A549 (cell line): ENCODE measurements around the gene TTC19. TPM values are rescaled to one million over a fixed set of nuclear protein-coding genes. Genes with fewer than 3 reads are reported as not detected.
A peak's percentile ranks its signal among the peaks of the same experiment; 100 is the strongest.

Source experiments
- ATAC-seq, 2 experiments: fragments of 200-7000 bp in 1 of 2; fragments of >200 bp in 1 of 2; cut with Nextera tagmentation in 1 of 2; cut with Tn5 transposase in 1 of 2; 3 replicates each; pipeline versions ENCODE4 v1.8.0 to v1.9.1; 2018 to 2020; ENCODE audit warnings: mild to moderate bottlenecking in 1 of 2, moderate library complexity in 1 of 2
- CTCF ChIA-PET: fragments of 300-600 bp; sonication (Branson Sonifier 250); formaldehyde crosslinking; extraction: SDS; loops from one replicate; lab custom pipeline; 2021; ENCODE audit warnings: antibody characterized with exemption, inconsistent platforms; lab: Yijun Ruan, JAX
- POLR2A ChIA-PET: fragments of 350-600 bp; formaldehyde crosslinking; extraction: SDS; loops from one replicate; lab custom pipeline; 2021; ENCODE audit warnings: antibody characterized with exemption, inconsistent platforms; lab: Yijun Ruan, JAX
- DNase-seq, 2 experiments: peaks; one replicate each; pipeline versions ENCODE4 v3.0.0 to v3.0.0-alpha.2; 2011 to 2016; ENCODE audit warnings: low read depth in 1 of 2, low spot score in 1 of 2
- FAIRE-seq: peaks from 2 replicates; lab custom pipeline; 2011; peaks lifted over from hg19 to GRCh38; lab: Jason Lieb, UNC
- H3K27ac ChIP-seq, 2 experiments: fragments of >200 bp; sonication (Bioruptor Twin); formaldehyde crosslinking; 3 replicates each; pipeline ENCODE4 v1.5.1; 2016 to 2017
- H3K4me1 ChIP-seq: fragments of >200 bp; sonication (Bioruptor Twin); formaldehyde crosslinking; 3 replicates; pipeline ENCODE4 v1.6.1; 2016
- H3K4me2 ChIP-seq: fragments of >200 bp; sonication (Bioruptor Twin); formaldehyde crosslinking; 3 replicates; pipeline ENCODE4 v1.6.1; 2016
- H3K4me3 ChIP-seq: fragments of >200 bp; sonication (Bioruptor Twin); formaldehyde crosslinking; 3 replicates; pipeline ENCODE4 v1.5.1; 2016
- H3K9me3 ChIP-seq: fragments of >200 bp; sonication (Bioruptor Twin); formaldehyde crosslinking; 3 replicates; pipeline ENCODE4 v1.6.1; 2016
- BHLHE40 ChIP-seq: IDR thresholded peaks from 2 replicates; pipeline ENCODE4 v1.6.1; 2012; ENCODE audit warnings: low read depth, low read length, inconsistent platforms
- CBX2 ChIP-seq: fragments of 200-600 bp; sonication (generic); IDR thresholded peaks from 2 replicates; pipeline ENCODE4 v1.6.1; 2016; ENCODE audit warnings: low read depth, mild to moderate bottlenecking, borderline replicate concordance
- CBX8 ChIP-seq: fragments of 200-600 bp; sonication (generic); IDR thresholded peaks from 2 replicates; pipeline ENCODE4 v1.6.1; 2016
- CEBPB ChIP-seq, 2 experiments: fragments of >200 bp in 1 of 2; sonication (Bioruptor Twin) in 1 of 2; formaldehyde crosslinking in 1 of 2; IDR thresholded peaks; 2 replicates each; pipeline ENCODE4 v1.6.1; 2012 to 2016
- CHD4 ChIP-seq: fragments of 200-600 bp; sonication (generic); IDR thresholded peaks from 2 replicates; pipeline ENCODE4 v1.6.1; 2016; ENCODE audit warnings: antibody characterized with exemption, mild to moderate bottlenecking, borderline replicate concordance
- EHMT2 ChIP-seq: fragments of 200-600 bp; sonication (generic); IDR thresholded peaks from 2 replicates; pipeline ENCODE4 v1.6.1; 2016; ENCODE audit warnings: antibody characterized with exemption, low read depth, mild to moderate bottlenecking, moderate library complexity
- ESRRA ChIP-seq: fragments of 150-350 bp; IDR thresholded peaks from 2 replicates; pipeline ENCODE4 v1.6.1; 2014; ENCODE audit warnings: mild to moderate bottlenecking, low read length, borderline replicate concordance
- FOSL2 ChIP-seq, 2 experiments: fragments of 450-650 bp in 1 of 2; fragments of >200 bp in 1 of 2; sonication (Bioruptor Twin) in 1 of 2; formaldehyde crosslinking; IDR thresholded peaks; 2 replicates each; pipeline versions ENCODE4 v1.5.0 to v1.6.1; 2016 to 2020; ENCODE audit warnings: mild to moderate bottlenecking in 1 of 2, moderate library complexity in 1 of 2
- FOXS1 ChIP-seq: fragments of 250-450 bp; sonication (Bioruptor Pico); IDR thresholded peaks from 2 replicates; pipeline ENCODE4 v1.5.0; 2020; ENCODE audit warnings: mild to moderate bottlenecking, moderate library complexity
- GATA3 ChIP-seq: IDR thresholded peaks from 2 replicates; pipeline ENCODE4 v1.6.1; 2012; ENCODE audit warnings: borderline replicate concordance
- HDAC2 ChIP-seq: fragments of 200-600 bp; sonication (generic); IDR thresholded peaks from 2 replicates; pipeline ENCODE4 v1.6.1; 2016
- HOXB13 ChIP-seq: fragments of 250-450 bp; sonication (Bioruptor Pico); IDR thresholded peaks from 2 replicates; pipeline ENCODE4 v1.5.0; 2020; ENCODE audit warnings: low read depth, mild to moderate bottlenecking, moderate library complexity
- JUN ChIP-seq, 2 experiments: fragments of >200 bp; sonication (Bioruptor Twin); formaldehyde crosslinking; IDR thresholded peaks; 2 replicates in 1 of 2; 3 replicates in 1 of 2; pipeline ENCODE4 v1.6.1; 2016 to 2017
- JUNB ChIP-seq: fragments of >200 bp; sonication (Bioruptor Twin); formaldehyde crosslinking; IDR thresholded peaks from 2 replicates; pipeline ENCODE4 v1.6.1; 2016
- MAFK ChIP-seq: fragments of 450-650 bp; IDR thresholded peaks from 2 replicates; pipeline ENCODE4 v1.6.1; 2014; ENCODE audit not compliant: partially characterized antibody
- NFE2L2 ChIP-seq: fragments of 150-350 bp; conservative IDR thresholded peaks from 2 replicates; pipeline ENCODE4 v1.6.1; 2014; ENCODE audit warnings: low read length
- NR3C1 ChIP-seq: fragments of >200 bp; sonication (Bioruptor Twin); formaldehyde crosslinking; IDR thresholded peaks from 3 replicates; pipeline ENCODE4 v1.6.1; 2017
- PHF8 ChIP-seq: fragments of 200-600 bp; sonication (generic); IDR thresholded peaks from 2 replicates; pipeline ENCODE4 v1.6.1; 2016; ENCODE audit warnings: low read depth, mild to moderate bottlenecking, antibody characterized with exemption, moderate library complexity, borderline replicate concordance
- POLR2A ChIP-seq: IDR thresholded peaks from 2 replicates; pipeline ENCODE4 v1.6.1; 2012; ENCODE audit warnings: mild to moderate bottlenecking, low read length
- RARB ChIP-seq: fragments of 250-450 bp; sonication (Bioruptor Pico); IDR thresholded peaks from 2 replicates; pipeline ENCODE4 v1.8.0; 2021; ENCODE audit warnings: mild to moderate bottlenecking, moderate library complexity
- RCOR1 ChIP-seq: fragments of 150-350 bp; IDR thresholded peaks from 2 replicates; pipeline ENCODE4 v1.6.1; 2014; ENCODE audit warnings: antibody characterized with exemption, low read length, low read depth
- RFX5 ChIP-seq: fragments of 450-650 bp; IDR thresholded peaks from 2 replicates; pipeline ENCODE4 v1.7.1; 2014; ENCODE audit warnings: antibody characterized with exemption, mild to moderate bottlenecking, moderate library complexity
- RNF2 ChIP-seq: fragments of 200-600 bp; sonication (generic); IDR thresholded peaks from 2 replicates; pipeline ENCODE4 v1.6.1; 2016; ENCODE audit warnings: low read depth, mild to moderate bottlenecking, antibody characterized with exemption, moderate library complexity, borderline replicate concordance
- ZC3H11A ChIP-seq: fragments of 450-650 bp; IDR thresholded peaks from 2 replicates; pipeline ENCODE4 v1.6.1; 2014; ENCODE audit warnings: antibody characterized with exemption, mild to moderate bottlenecking
- ZFP36 ChIP-seq: fragments of 450-650 bp; IDR thresholded peaks from 2 replicates; pipeline ENCODE4 v1.6.1; 2014; ENCODE audit warnings: borderline replicate concordance; ENCODE audit not compliant: partially characterized antibody
- ZNF302 ChIP-seq: fragments of 250-450 bp; sonication (Bioruptor Pico); IDR thresholded peaks from 2 replicates; pipeline ENCODE4 v1.9.0; 2021; ENCODE audit warnings: inconsistent platforms, mild to moderate bottlenecking, moderate library complexity
- WGBS: methylation state at CpG from one replicate; pipeline ENCODE4 v1.1.6; 2017; ENCODE audit errors: missing lambda C conversion rate; 5-methylcytosine and 5-hydroxymethylcytosine counted together
- polyA plus RNA-seq, 4 experiments: library from polyadenylated mRNA; depleted of rRNA in 3 of 4; stranded (reverse); fragments of >200 nt; fragmentation: RNase III in 1 of 4; extraction: RNeasy Plus Mini Kit Qiagen cat#74134 plus additional on column Dnase treatment in 1 of 4; gene quantifications; 2 replicates in 3 of 4; 3 replicates in 1 of 4; pipeline ENCODE4 v1.2.3, GENCODE V29; 2011 to 2017
- TF ChIP-seq, protein P1 (sequence below): IDR thresholded peaks from 2 replicates; pipeline ENCODE4 v1.6.1; 2012
- TF ChIP-seq, protein P2 (sequence below): IDR thresholded peaks from 2 replicates; pipeline ENCODE4 v1.6.1; 2012; ENCODE audit warnings: low read depth, borderline replicate concordance
- TF ChIP-seq, protein P3 (sequence below): fragments of 450-650 bp; IDR thresholded peaks from 2 replicates; pipeline ENCODE4 v1.6.1; 2014; ENCODE audit warnings: antibody characterized with exemption
- TF ChIP-seq, protein P4 (sequence below): fragments of >200 bp; sonication (Bioruptor Twin); formaldehyde crosslinking; IDR thresholded peaks from 3 replicates; pipeline ENCODE4 v1.6.1; 2016

The TTC19 gene
- polyA plus RNA-seq, 2 of the 4 experiments (the other 2 are of a cell fraction): 16.6 to 30.3 TPM

DNA sequence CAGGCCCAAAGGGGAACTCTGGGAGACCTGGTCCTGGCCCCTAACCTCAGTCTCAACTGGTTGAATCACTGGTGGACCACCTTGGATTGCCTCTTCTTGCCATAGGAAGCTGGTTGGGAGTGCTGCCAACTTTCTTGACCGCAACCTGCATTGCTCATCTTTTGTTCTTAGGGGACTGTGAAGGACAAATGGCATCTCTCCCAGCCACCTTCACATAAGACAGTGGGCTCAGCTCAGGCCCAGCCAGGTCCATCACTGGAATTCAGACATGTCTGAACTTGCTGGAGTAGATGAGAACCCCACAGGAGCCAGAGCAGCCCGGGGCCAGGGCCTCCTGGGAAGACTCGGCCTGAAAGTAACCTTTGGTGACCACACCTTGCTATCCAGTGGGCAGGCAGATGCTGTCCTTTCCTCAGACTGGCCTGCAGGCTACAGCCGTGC lies 35.9 kb upstream of the TTC19 start:
- peaks cover 64% of the 10 kb centered on the region for H3K4me1 ChIP-seq
- no peak overlapping the region for H3K4me3 ChIP-seq
- ChIA-PET CTCF (interaction anchor here (0.6 to 1.9 kb wide), 4 partner anchors 11 to 715 kb away, joined by 3 to 12 read pairs (median 3); no protein-coding TSS in a partner anchor), POLR2A (no interaction called here)
- peak overlapping the region; percentile 47 to 85 for H3K27ac ChIP-seq
- DNase-seq (peak in 1 of 2 experiments; percentile 65), ATAC-seq (peak in 1 of 2 experiments; percentile 15; a peak in 3 of 6 replicates), FAIRE-seq (no peak)
- 40% methylated on average over 3 of the region's 4 CpGs for WGBS
- no peaks in the 10 kb centered on the region for H3K9me3 ChIP-seq
- TF ChIP-seq, protein P1, sequence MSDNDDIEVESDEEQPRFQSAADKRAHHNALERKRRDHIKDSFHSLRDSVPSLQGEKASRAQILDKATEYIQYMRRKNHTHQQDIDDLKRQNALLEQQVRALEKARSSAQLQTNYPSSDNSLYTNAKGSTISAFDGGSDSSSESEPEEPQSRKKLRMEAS: no peak
- TF ChIP-seq ZFP36 (no peak), ESRRA (no peak), RARB (no peak), GATA3 (no peak), PHF8 (no peak), HOXB13 (CRISPR knock-in tag) (0 out of 2 replicates have a peak, but pooled peaks have one; percentile 23), CEBPB (IDR thresholded peaks at IDR 0.05) (no peak), RNF2 (no peak), EHMT2 (no peak), HDAC2 (no peak), CHD4 (no peak), FOSL2 (IDR thresholded peaks at IDR 0.05) (no peak), FOSL2 (CRISPR knock-in tag; IDR thresholded peaks at IDR 0.05) (no peak), RFX5 (no peak), JUNB (0 out of 2 replicates have a peak, but pooled peaks have one; percentile 16), NFE2L2 (no peak)
- TF ChIP-seq, protein P2, sequence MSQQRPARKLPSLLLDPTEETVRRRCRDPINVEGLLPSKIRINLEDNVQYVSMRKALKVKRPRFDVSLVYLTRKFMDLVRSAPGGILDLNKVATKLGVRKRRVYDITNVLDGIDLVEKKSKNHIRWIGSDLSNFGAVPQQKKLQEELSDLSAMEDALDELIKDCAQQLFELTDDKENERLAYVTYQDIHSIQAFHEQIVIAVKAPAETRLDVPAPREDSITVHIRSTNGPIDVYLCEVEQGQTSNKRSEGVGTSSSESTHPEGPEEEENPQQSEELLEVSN: no peak
- H3K4me2 ChIP-seq: peak overlapping the region; percentile 30

DNA sequence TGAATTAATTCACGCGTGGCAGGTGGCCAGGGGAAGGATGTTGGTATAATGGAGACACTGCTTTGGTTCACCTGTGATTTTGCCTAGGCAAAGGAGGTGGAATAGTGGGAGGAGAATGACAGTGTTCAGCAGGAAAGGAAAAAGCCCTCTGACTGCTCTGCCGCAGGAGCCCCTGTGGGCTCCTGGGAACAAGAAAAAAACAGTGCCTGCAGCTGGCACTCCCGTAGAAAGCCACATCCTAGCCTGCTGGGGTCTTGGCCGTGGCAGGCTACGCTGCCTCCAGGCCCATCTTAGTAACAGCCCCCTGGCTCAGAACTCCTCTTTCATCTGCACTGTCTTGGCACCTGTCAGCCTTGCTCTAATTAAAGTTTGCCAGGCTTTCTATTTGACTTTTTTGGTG lies 34.1 kb upstream of the TTC19 start:
- Histone ChIP-seq H3K27ac (peak overlapping the region; percentile 37 to 58; a peak in 5 of 6 replicates), H3K4me3 (no peak overlapping the region), H3K4me1 (peaks cover 50% of the 10 kb centered on the region), H3K9me3 (no peaks in the 10 kb centered on the region), H3K4me2 (peak overlapping the region; percentile 39; the same call in 2 of the 3 replicates)
- 91% methylated on average over 6 of the region's 6 CpGs for WGBS
- ChIA-PET CTCF (interaction anchor here (1.1 to 4.6 kb wide), 4 partner anchors 9 to 32 kb away, joined by 4 to 35 read pairs (median 14); partner anchors contain the start of genes ADORA2B, TTC19 and ZSWIM7), POLR2A (no interaction called here)
- ATAC-seq: peak in 1 of 2 experiments; percentile 31; a peak in 3 of 6 replicates
- no peak for DNase-seq
- no peak for FAIRE-seq
- no peak for TF ChIP-seq CHD4
- no peak for TF ChIP-seq ZNF302 (CRISPR knock-in tag)
- no peak for TF ChIP-seq JUN (IDR thresholded peaks at IDR 0.05)
- no peak for TF ChIP-seq NR3C1
- TF ChIP-seq, protein P3, sequence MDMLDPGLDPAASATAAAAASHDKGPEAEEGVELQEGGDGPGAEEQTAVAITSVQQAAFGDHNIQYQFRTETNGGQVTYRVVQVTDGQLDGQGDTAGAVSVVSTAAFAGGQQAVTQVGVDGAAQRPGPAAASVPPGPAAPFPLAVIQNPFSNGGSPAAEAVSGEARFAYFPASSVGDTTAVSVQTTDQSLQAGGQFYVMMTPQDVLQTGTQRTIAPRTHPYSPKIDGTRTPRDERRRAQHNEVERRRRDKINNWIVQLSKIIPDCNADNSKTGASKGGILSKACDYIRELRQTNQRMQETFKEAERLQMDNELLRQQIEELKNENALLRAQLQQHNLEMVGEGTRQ: no peak
- TF ChIP-seq FOSL2 (IDR thresholded peaks at IDR 0.05): no peak
- TF ChIP-seq FOSL2 (CRISPR knock-in tag; IDR thresholded peaks at IDR 0.05): no peak

DNA sequence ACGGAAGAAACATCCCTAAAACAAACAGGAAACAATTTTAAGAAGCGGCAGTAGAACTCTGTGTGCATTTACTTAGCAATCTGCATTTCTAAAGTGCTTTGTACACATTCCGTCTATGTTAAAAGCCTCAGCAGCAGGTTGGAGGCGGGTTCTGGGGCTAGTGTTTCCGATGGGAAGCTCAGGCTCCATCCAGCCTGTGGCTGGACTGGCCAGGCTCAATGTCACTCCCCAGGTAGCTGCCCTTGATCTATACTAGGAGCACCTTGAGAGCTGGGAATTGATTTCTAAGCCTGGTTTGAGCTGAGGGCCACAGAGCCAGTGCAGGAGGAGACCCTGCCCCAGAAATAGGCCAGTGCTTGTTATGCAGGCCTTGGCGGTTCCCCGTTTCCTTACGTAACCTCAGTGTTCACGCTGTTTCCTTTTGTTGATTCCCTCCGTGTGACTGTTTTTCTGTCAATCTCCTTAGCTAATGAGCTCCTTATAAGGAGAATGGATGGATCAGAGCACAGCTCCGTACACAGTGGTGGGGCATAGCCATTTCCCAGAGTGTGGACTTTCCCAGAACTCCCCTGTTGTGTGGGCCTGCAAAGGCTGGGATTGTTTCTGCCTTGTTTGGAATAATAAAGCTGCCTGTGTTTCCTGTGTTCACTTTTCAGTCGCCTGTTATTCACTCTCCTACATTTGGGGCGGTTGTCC lies 33.3 kb upstream of the TTC19 start:
- CTCF ChIA-PET: interaction anchor here (0.7 to 4.6 kb wide), 5 partner anchors 22 to 71 kb away, joined by 3 to 35 read pairs (median 4); partner anchors contain the start of genes ADORA2B, TTC19 and ZSWIM7
- Histone ChIP-seq H3K4me3 (no peak overlapping the region), H3K4me2 (peak overlapping the region; percentile 39), H3K9me3 (no peaks in the 10 kb centered on the region), H3K4me1 (peaks cover 50% of the 10 kb centered on the region), H3K27ac (peak overlapping the region; percentile 37 to 58; a peak in 5 of 6 replicates)
- FAIRE-seq: no peak
- no peak for DNase-seq
- peak in 1 of 2 experiments; percentile 72; a peak in 3 of 6 replicates for ATAC-seq
- POLR2A ChIA-PET: no interaction called here
- TF ChIP-seq RCOR1: no peak
- no peak for TF ChIP-seq MAFK
- no peak for TF ChIP-seq FOXS1
- TF ChIP-seq BHLHE40: no peak
- no peak for TF ChIP-seq ZC3H11A
- no peak for TF ChIP-seq CBX8
- TF ChIP-seq POLR2A: no peak
- TF ChIP-seq, protein P4, sequence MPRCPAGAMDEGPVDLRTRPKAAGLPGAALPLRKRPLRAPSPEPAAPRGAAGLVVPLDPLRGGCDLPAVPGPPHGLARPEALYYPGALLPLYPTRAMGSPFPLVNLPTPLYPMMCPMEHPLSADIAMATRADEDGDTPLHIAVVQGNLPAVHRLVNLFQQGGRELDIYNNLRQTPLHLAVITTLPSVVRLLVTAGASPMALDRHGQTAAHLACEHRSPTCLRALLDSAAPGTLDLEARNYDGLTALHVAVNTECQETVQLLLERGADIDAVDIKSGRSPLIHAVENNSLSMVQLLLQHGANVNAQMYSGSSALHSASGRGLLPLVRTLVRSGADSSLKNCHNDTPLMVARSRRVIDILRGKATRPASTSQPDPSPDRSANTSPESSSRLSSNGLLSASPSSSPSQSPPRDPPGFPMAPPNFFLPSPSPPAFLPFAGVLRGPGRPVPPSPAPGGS: no peak
- TF ChIP-seq NFE2L2: no peak
- no peak for TF ChIP-seq CBX2
- 67% methylated on average over 13 of the region's 13 CpGs for WGBS
